Stimulated activated CD4-positive, alpha-beta T cell treated with anti-CD3 and anti-CD28 coated beads, TNF-alpha, amount 100 ng/mL, for 1 hour (primary cell): Measurements from ENCODE around the gene CALHM4.

ENCODE experiments used
- DNase-seq, 3 donors: peaks; one replicate each; pipeline ENCODE4 v3.0.0-alpha.2; 2020; ENCODE audit warnings: low read depth in 3 of 3, low spot score in 1 of 3

CALHM4 gene

GRCh38 chr6:116553451-116553850 is at the start of gene CALHM4:
CALHM4 (plus strand) TSS chr6:116553751; CDS start chr6:116553794, 43 bp downstream.
- no peak for DNase-seq

GRCh38 chr6:116507324-116507723 is 46.2 kb upstream of the CALHM4 start:
- DNase-seq, result no peak

DNA sequence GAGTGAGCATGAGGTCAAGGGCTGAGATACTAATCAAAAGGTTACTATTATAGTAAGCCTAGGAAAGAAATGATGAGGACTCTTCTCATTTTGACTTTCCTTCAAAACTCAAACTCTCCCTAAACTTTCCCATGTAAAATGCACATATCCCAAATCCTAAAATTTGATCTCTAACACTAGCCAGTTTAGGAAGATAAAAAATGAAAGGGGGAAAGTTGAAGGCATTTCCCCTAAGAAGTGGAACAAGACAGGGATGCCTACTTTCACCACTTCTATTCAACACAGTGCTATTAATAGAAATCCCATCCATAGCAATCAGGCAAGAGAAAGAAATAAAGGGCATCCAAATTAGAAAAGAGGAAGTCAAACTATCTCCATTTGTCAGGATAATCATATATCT is 45.0 kb upstream of the CALHM4 start:
- no peak for DNase-seq

- DNase-seq, result no peak
These were observed 42.0 kb upstream of the CALHM4 start, which contains the start of gene CALHM5 for GRCh38 chr6:116511424-116512110. CALHM5 (plus strand) TSS chr6:116511639; CDS start chr6:116511697, 58 bp downstream.

DNA sequence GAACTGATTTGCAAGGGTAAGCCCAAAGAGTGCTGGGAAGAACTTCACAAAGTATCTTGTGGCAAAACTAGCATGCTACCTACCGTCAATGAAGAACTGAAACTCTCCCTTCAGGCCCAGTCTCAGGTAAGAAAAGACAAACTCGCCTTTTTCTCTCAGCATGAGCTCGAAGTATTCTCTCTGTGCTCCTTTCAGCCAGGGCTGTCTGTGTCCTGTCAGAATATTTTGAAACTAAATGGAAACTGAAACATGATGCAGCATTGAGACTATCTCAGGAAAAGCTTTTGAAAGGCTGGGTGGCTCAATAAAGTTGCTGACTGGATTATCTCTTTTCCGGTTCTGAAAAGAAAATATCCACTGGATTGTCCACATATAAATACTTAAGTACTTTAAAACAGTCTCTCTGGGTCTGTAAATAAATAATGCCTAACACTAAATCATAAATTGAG is 41.4 kb upstream of the CALHM4 start:
- no peak for DNase-seq

GRCh38 chr6:116512734-116513133 is 40.8 kb upstream of the CALHM4 start:
- no peak for DNase-seq

- no peak for DNase-seq
These were observed 40.2 kb upstream of the CALHM4 start for GRCh38 chr6:116513224-116513875.

GRCh38 chr6:116514111-116514510 is 39.4 kb upstream of the CALHM4 start:
- DNase-seq, result no peak

DNA sequence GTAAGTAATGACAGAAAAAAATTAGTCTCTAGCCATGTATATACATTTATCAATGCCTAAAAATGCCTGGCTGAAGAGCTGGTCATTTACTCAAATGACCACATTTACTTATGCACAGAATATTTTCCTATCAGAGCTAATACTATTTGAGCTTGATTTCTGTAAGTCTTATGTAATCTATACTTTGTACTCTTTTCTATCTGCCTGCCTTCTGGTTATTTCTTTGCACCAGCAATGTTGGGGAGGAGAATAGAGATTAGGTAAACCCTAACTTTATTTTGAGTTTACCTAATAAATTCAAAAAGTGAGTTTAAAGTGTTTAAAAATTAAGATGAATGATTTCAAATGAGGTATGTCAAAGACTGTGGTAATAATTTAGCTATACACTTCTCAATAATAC is 38.4 kb upstream of the CALHM4 start:
- DNase-seq, result no peak

DNA sequence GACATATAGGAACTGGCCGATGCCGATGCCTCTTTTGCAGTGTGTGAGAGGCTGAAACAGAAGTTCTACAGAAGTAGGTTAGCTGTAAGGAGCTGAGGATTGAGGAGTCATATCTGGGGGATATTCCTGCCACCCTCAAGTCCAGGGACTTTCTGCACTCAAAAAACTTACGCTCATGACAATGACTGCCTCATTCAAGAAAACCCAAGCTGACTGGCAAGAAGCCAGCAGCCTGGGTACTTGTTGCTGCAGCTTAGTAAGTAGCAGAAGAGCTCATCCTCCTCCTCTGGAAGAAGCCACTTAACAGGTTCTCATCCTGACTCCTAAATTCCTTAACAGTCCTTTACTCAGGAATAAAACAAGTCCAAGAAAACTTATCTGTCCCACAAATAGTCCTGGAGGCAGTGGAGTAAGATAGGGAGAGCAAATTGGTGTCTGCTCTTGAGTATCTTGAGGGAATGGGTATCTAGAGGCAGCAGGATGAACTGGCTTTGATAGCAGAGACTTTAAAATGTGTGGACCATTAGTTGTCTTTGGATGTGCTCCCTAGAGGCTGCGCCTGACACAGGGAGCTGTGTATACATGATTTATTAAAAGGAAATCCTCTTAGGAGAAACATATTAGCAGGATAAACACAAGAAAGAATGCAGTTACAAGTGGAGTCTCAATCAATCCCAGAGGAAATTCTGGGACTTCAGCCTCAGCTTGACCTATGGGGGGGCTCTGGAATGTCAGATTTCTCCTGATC is 34.8 kb upstream of the CALHM4 start:
- no peak for DNase-seq

GRCh38 chr6:116522896-116523295 is 30.7 kb upstream of the CALHM4 start:
- no peak for DNase-seq

- DNase-seq, result no peak
These were observed 29.3 kb upstream of the CALHM4 start for GRCh38 chr6:116524236-116524635.

- DNase-seq, result no peak
These were observed 25.4 kb upstream of the CALHM4 start for GRCh38 chr6:116528133-116528532.

GRCh38 chr6:116528780-116529179 is 24.8 kb upstream of the CALHM4 start:
- no peak for DNase-seq

DNA sequence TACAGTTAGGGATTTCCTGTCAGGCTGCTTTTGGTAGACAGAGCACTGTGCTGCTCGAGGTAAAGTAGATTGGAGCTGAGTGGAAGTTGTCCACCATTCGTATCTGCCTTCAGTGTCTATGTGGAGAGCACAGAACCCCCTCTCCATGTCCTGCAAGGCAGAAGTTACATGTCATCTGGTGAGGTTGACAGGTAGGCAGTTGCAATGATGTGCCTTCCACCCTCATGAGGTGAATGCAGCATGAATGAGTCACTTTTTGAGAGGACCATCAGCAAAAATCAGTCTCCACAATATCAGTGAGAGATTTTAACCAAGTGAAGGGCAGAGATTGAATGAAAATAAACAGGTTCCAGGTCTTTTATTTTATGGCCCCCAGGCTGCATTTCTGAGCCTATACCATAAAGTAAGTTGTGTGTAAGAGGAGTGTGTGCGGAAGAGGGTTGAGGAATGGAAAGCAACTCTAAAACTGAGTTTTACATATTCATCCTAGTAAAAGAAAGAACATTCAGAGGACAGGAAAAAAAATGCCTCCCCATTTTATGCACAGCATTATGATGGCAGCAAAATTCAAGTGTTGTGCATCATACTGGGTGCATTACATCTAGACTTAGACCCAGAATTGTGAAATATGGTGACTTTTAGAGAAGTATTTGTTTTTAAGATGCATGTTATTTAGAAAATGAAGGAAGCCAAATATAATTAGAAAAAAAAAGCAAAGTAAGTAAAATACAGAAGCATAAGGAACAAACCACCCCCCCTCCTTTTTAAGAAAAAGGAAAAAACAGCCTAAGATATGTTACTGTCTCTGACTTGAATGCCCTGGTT is 23.9 kb upstream of the CALHM4 start:
- DNase-seq, result no peak

- no peak for DNase-seq
These were observed 23.1 kb upstream of the CALHM4 start for GRCh38 chr6:116530436-116530835.

DNA sequence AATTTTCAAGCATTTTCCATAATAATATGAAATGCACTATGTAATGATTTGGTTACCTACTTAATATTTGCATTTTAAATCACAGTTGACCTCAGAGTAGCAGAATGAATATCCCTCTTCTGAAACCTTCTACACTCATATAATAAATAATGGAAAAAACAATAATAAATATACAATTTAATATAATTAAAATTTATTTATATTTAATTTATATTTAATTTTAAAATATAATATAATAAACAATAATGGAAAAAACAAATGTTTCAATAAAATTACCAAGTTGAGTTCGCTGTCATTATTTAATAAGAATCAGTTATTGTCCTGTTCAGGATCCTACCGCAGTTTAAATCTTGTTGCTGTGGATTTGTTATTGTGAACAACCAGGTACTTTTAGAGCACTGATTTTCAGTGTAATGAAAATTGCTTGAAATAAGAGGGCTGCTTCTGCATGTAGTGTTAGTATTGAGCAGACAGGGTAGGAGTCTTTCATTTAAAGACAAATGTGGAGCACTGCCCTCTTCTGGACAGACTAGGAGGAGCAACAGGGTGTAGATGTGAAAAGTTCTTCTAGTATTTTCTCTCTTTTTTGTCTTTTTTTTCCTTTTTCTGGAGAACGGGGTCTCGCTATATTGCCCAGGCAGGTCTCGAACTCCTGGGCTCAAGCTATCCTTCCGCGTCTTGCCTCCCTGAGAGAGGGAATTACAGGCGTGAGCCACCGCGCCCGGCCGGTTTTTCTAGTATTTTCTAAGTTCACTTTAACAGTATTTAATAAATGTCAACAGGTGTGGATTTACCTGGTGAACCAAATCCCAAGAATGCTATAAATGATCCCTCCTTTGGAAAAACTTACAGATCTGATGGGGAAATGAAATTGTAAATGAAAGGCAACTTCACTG is 21.6 kb upstream of the CALHM4 start:
- peak in 2 of 3 donors; percentile 13 to 18 for DNase-seq

DNA sequence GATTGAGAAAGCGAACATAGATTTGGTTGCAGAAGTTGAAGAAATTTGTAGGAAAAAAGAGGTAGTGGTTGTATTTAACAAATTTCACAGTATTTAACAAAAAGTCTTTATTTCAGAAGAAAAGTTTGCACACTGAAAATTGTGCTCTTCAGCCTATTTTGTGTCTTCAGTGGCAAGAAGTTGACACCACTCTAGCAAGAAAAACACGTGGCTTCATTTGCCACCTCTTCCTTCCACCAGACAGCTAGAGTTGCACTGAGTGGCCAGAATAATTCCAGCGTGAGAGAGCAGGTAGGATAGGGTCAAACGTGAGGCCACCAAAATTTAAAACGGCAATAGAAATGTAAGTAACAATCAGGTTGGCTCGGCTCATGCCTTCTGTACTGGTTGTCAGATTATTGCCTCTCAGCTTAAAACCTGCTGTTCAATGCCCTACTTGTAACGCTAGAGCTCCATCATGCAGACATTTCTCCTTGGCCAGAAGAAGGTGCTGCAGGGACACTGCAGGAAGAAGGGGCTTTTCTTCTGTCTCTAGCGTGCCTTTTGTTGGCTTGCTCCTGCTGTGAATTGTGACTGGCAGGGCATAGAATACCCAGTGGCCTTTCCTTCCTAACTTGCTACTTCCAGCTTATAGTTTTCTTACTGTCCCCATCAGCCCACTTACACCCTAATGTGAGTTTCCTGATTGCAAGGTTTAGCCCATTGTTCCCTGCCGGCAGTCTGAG is 20.2 kb upstream of the CALHM4 start:
- no peak for DNase-seq

DNA sequence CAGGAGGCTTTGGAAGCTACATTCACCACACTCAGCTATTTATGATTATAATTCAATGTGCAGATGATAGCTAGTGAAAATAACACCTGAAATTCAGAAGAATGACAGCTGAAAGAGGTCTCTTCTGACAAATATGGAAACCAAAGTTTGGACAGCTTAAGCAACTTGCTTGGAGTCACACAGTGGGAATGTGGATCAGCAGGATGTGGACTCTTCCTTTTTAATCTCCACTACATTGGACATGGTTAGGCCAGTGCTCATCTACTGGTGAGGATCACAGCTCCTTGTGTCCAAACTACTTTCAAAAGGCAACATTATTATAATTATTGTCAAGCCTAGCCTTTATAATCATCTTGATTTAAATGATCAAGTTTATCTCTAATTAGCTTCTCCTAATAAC is 18.4 kb upstream of the CALHM4 start:
- DNase-seq, result no peak
